Right renal pelvis (tissue), 4 donors: ENCODE data around the gene ADAM19. TPM values are rescaled to one million over a fixed set of nuclear protein-coding genes. Genes with fewer than 3 reads are reported as not detected.
A peak's percentile ranks its signal among the peaks of the same experiment; 100 is the strongest.

Source experiments
- DNase-seq, 4 donors: peaks; one replicate each; pipeline ENCODE4 v3.0.0-alpha.2; 2013; ENCODE audit warnings: low read depth in 4 of 4, low spot score in 3 of 4, missing footprints in 1 of 4
- polyA plus RNA-seq, 4 donors: library from polyadenylated mRNA; unstranded; fragments of 120-200 nt; gene quantifications; one replicate each; pipeline ENCODE4 v1.2.1, GENCODE V29; 2013; ENCODE audit not compliant: insufficient read length in 4 of 4

Gene ADAM19
- polyA plus RNA-seq, 4 donors: 9.1 to 10.5 (median 9.6) TPM

DNA sequence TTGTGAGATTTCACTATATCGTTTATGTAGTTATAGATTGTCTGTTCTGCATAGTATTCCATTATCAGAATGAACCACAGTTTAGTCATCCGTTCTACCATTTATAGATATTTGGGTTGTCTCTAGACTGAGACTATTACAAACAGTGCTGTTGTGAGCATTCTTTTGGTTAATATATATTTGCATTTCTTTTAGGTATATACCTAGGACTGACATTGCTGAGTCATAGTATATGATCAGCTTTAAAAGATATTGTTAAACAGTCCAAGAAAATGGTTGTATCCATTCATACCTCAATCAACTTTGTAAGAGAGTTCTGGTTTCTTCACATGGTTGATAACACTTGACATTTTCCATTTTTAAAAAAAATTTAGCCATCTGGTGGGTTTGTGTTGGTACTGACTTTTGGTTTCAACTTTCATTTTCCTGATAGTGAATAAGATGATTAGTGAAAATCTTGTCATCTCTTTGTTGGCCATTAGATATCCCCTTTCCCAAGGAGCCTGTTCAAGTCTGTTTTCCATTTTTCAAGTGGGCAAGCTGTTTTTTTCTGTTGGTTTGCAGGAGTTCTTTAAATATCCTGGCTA lies 22.9 kb upstream of the ADAM19 start:
- DNase-seq: no peak

DNA sequence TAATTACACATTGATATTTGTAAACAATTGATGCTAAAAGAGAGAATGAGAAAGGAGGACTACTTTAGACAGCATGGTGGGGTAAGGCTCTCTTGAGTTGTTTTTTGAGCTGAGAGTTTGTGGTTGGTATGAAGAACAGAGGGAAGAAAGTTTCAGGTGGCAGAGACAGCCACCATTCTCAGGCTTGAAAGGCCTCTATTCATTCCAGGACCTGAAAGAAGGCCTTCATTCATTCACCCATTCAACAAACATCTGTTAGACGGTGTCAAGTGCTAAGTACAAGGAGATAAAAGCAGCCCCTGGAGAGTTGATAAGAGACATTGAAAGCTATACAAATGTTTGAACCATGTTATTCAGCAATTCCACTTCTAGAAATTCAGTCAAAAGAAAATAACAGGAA lies 21.7 kb upstream of the ADAM19 start:
- no peak for DNase-seq

DNA sequence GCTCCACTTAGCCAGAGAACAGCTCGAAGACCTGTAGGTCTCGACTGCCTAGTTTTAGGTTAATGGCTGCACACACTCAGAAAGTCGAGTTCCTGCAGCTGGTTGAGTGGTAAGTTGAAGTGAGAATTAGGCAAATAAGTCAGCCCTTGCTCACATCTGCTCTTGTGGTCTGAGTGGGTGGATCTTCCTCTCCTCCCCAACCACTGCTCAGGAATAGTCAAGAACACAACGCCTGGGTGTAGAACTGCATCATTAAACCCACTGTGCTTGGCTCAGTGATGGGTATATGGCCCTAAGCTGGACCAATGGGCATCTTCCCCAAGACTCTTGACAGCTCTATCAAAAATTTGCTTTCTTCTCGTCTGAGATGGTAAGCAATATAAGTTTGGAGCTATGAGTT lies 20.9 kb upstream of the ADAM19 start:
- DNase-seq: no peak

DNA sequence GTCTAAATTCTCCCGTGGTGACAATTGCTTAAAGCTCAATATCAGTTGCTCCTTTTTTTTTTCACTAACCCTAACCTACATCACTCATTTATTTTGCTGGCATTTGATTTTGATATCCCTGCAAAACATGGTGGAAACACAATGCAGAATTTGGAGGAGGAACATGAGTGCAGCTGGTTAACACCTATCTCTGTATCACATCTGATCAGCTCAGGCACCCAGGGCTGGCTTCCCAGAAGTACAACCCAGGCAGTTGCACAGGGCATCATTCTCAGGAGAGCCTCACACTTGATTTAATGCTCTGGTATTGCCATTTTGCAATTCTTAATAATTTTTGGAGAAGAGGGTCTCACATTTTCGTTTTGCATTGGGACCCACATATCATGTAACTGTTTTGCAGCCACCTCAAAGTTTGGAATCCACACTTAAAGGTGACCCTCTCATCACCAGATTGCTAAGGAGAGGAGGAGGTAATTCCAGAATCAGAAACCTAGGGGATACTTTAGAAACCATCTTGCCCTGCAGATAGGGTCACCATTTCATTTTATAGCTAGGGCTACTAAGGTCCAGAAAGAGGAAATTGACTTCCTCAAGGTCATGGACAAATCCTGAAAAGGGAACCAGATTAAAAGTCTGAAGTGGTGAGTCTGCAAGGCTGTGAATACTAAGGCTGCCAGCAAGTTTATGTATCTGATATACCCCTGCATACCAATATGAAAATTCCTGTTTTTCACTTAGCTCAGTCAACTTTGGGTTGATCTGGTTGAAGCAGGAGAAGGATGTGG lies 19.3 kb upstream of the ADAM19 start:
- DNase-seq: no peak

DNA sequence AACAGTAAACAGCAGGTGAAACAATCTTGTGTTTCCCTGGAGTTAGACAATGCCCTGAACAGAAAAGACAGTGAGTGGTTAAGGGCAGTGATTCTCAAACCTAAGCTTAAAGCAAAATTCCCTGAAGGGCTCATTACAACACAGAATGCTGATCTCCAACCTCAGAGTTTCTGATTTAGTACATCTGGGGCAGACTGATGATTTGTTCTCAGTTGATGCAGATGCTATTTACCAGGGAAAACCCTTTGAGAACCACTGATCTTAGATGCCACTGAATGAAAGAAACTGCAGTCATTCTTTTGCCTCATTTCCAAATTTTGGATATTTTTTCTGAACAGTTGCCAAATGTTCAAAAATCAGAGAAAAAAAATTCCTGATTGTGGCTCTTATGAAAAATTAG lies 18.7 kb upstream of the ADAM19 start:
- no peak for DNase-seq

DNA sequence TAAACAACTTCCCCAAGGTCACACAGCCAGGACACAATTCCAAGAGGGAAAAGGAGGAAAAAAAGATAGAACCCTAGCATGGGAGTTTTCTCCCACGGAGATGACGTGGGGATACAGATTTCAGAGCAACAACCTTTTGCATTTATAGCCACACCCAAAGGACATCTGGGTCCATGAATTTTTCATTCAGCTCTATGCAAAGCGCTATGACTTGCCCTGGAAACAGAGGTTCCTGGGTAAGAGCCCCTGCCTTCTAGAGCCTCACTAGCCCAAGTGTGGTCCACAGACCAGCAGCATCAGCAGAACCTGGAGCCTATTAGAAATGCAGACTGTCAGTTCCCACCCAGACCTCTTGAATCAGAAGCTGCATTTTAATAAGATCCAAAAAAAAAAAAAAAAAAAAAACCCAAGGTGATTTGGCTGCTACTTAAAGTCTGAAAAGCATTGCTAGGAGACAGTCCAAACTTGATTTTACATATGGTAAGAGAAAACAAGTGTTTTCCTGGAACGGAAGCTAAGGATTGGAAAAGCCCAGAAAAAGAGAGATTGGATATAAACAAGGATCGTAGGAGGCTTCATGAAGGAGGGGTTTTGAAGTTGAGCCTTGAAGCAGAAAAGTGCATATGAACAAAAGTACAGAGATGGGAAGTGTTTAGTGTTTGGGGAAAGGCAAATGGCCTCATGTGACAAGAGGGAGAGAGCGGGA lies 17.6 kb upstream of the ADAM19 start:
- no peak for DNase-seq

DNA sequence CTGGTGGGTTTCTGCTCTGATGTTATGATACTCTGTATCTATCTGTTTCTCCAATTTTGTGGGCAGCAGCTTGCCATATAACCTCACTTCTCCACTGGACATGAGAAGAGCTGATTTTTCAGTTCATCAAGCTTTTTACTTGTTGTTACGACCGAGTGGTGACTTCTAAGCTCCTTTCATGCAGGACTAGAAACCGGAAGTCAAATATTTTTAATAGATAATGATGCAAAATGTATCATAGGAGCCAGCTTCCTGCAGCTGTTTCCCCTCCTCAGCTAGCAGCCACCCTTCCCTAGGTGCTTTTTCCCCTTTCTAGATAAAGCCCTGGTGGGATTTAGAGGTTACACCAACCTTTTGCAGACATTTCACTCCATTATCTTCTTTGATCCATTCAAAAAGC lies 17.0 kb upstream of the ADAM19 start:
- DNase-seq: no peak

DNA sequence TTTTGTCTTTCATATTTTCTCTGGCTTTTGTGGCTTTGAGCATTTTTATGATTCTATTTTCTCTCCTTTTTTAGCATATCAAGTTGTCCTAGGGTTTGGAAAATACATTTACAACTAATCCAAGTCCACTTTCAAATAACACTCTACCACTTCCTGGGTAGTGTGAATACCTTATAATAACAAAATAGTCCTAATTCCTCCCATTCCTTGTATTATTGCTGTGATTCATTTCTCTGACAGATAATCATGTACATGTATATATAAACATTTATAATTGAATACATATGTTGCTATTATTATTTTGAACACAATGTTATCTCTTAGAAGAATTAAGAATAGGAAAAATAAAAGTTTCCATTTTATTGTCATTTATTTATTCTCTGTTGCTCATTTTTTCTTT lies 14.9 kb upstream of the ADAM19 start:
- no peak for DNase-seq

DNA sequence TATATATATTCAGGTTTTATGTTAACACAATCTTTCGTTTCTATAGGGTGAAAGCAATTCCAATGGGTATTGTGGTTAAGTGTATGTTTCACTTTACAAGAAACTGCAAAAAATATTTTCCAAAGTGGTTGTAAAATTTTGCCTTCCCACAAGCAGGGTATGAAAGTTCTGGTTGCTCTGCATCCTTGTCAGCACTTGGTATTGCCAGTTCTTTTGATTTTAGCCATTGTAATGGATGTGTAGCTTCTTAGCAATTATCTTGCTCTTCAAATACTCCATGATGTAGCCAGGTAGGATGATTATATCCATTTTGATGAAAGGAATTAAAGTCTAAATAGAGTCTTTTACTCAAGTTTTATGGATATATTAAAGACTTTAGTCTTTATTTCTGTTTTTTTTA lies 9.1 kb upstream of the ADAM19 start:
- no peak for DNase-seq

DNA sequence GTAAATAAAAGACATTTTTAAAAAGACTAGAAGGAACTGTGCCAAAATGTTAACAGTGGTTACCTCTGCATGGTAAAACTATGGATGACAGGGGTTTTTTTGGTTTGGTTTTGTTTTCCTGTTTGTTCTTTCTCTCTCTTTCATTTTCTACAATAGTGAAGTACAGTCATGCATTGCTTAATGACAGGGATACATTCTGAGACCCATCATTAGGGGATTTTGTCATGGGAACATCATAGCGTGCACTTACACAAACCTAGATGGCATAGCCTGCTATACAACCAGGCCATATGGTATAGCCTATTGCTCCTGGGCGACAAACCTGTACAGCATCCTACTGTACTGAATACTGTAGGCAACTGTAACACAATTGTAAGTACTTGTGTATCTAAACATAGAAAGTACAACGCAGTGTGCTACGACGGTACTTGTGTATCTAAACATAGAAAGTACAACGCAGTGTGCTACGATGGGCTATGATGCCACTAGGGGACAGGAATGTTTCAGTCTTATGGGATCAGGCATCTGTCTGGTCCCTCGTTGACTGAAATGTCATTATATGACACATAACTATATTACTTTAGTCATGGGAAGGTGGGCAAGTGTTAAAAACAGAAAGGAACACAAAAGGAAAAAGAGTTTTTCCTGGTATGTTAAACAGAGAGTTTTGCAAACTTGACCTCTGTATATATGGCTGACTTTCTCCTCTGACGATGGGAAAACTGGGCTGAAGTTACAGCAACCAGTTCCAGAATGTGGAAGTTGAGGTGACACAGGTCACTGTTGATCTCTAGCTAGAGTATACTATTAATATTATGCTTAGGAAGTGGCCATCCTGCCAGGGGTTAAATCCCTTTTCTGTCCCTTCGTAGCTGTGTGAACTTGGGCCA lies 7.4 kb upstream of the ADAM19 start:
- DNase-seq: no peak

DNA sequence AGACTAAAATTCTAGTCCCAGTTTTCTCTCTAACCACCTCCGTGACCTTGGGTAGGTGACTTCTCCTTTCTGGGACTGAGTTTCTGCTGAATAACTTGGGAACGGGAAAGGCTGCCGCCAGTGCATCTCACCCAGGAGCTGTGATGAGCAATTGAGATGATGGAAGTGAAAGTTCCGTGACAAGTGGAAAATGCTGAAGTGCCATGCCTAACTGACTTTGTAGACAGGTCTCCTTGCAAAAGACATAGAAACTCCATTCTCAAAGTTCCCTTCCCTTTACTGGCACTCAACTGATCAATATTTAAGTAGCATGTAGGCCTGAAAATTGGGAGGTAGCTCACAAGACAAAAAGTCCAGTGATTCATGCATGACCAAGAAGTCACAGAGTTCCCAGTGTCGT lies 6.3 kb upstream of the ADAM19 start:
- no peak for DNase-seq

DNA sequence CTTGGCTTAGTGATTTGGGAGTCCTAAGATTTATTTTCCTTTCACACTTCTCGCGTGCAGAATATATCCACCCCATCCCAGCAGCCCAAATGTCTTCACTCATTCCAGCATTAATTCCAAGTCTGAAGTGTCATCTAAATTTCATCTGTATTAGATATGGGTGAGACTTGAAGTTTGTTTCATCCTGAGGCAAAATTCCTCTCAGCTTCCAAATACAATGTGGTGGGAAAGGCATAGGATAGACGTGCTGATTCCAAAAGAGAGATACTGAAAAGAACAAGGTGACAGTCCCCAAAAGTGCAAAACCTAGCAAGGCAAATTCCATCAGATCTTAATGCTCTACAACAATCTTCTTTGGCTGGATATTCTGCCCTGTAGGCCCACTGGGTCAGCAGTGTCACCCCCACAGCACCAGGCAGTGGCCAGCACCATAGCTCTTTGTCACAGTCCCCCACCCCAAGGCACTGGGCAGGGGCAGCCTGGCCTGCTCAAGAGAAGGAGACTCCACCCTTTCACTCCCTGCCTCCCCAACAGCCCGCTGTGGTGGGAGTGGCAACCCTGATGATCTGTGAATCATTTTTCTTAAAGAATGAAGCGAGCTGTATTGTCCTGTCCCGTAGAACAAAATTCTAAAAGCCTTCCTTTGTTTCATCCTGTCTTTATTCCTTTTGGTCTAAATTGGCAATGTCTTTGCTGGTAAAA lies 2.7 kb upstream of the ADAM19 start:
- DNase-seq: no peak

DNA sequence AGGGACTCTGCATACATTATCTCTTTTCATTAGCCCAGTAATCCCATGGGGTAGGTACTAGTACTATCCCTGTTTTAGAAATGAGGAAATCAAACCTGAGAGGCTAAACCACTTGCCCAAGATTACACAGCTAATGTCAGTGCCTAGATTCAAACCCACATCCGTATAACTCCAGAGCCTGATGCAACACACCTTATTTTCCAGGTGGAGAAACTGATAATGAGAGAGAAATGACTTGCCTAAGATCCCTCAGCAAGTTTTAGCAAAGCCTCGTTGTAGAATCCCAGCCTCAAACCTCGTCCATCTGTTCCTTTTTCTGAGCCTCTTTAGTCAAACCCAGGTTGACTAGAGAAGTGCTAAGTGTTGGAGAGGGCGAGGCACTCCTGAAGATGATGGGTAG lies 1.1 kb upstream of the ADAM19 start:
- no peak for DNase-seq

DNA sequence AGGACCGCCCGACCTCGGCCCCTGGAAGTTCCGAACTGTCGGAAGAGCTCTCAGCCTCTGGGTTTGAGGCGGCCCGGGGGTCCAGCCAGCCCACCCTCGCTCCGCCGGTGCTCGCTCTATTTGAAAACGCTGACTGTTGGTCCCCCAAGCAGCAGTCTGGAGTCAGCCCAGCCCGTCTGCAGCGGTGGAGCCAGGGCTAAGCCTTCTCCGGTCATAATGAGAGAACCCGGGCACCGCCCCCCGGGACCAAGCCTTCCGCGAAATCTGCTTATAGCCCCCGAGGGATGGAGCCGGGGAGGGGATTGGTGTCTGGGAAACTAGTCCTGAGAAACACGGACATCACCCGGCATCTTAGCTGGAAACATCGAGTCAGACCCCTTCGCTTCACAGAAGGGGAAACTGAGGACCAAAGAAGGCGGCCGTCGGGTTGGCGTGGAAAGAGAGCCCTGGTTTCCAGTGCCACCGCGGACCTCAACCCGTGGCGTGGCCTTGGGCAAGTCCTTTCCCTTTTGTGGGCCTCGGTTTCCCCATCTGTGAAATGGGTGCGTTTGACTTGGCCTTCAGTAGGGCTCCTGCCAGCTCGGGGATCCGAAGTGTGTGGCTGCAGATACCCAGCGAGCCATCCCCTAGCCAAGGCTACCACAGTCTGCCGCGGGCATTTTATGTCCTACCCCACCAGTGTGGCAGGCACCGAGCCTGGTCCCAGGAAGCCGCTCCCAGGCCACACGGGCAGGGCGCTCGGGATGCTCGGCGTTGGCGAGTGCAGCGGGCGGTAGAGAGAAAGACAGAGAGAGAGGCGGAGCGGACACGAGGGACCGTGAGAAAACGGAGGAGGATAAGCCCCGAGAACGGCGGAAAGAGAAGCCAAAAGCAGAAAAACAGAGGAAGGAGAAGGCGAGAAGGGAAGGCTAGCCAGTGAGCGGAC lies 857 bp downstream of the ADAM19 start:
- DNase-seq: peak in 1 of 4 donors; percentile 38

DNA sequence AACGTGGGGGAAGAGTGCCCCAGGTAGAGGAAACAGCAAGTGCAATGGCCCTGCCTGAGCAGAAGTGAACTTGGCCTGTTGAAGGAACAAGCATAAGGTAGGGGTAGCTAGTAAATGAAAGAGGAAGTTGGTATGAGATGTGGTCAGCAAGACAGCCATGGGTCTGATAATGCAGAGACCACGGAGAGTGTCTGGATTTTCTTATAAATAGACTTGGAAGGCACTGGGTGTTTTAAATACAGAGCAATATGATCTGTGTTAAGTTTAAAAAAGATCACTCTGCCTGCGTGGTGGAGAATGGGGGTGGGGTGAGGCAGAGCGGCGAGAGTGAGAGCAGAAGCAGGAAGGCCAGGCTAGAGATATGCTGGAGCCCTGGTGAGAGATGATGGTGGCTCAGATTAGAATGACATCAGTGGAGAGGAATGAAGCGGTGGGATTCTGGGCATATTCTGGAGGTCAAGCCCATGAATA lies 4.2 kb downstream of the ADAM19 start:
- no peak for DNase-seq

DNA sequence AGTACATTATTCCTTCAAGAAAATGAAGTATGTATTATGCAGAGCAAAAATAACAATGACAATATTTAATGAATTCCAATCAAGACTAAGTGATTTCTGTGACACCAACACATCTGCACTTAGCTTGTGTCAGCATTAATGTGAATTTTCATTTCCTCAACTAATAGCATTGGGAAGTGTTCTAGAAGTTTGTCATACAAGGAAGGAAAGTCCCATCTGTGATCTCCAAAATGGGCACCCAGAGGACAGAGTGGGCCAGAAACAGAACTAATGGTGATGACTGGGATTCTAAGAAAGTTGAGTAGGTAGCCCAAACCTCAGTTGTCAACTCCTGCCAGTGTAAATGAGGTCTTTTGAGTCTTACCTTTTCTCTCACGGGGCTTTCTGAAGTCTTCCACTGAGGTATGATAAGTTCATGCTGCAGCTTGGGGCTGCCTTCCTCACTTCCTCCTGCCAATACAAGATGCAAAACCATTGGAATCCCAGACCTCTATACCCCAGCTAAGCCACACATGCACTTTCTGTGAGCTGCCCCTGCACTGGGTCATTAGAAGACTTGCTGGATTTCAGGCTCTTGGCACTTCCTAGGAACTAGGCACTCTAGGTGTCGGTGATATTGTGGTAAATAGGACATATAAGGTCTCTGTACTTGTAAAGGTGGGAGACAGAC lies 4.9 kb downstream of the ADAM19 start:
- no peak for DNase-seq

DNA sequence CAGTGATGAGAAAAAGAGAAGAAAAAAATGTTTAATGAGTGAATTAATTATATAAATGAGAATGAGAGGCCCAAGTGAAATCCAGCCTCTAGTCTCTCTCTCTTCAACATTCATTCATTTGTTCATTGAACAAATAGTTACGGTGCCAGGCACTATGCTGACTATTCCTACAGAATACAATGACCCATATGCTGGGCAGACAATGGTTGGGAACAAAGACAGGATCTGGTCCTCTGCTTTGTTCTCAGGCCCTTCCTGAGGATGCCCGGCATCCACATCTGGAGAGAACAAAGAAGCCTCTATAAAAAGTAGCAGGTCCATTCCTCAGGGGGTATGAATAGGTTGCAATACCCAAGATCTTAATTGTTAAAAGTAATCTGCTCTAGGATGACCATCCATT lies 6.9 kb downstream of the ADAM19 start:
- DNase-seq: no peak

DNA sequence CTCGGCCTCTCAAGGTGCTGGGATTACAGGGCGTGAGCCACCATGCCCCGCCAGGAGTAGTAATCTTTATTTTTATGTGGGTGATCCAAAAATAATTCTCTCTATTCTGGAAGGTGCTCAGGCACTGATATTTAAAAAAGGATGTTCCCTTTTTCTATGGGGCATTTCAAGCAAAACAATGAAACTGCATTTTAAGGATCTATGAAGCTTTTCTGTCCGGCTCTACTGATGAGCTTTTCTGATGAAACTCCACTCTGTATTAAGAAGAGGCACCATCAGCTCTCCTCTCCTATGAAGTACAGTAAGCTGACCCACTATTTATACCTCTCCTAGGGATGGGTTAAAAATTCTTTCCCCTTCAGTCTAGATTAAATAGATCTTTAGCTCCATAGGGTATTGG lies 7.4 kb downstream of the ADAM19 start:
- DNase-seq: no peak
